Activated gamma-delta T cell treated with anti-CD3 and anti-CD28 coated beads, Interleukin-2, amount 50 U/mL, for 16 hours (primary cell): ENCODE results near the gene CELSR3.

Experiments
- DNase-seq: peaks from one replicate; pipeline ENCODE4 v3.0.0-alpha.2; 2020; ENCODE audit warnings: low read depth

Gene CELSR3

GRCh38 chr3:48662753-48663488 lies at the start of gene CELSR3:
CELSR3 (minus strand) TSS chr3:48662886; CDS start chr3:48662634, 252 bp downstream.
- DNase-seq, result no peak

GRCh38 chr3:48711727-48712126 lies 49.0 kb upstream of the CELSR3 start:
- DNase-seq, result no peak

DNA sequence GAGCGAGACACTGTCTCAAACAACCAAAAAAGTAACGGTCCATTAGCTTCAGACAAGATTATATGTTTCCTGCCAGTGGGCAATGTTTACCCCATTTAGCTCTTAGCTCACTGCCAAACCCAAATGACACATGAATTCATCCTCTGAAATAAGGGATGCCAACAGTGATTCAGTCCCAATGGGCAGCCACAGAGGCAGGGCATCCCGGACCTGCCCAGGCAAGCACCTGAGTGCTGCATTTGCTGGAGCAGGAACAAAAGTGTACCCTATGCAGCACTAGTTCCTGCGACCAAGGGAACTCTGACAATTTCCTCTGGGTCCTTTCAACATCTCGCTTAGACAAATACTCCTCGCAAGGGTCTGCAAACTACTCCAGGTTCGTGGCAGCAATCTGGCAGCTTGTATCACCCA lies 46.4 kb upstream of the CELSR3 start:
- DNase-seq, result no peak

DNA sequence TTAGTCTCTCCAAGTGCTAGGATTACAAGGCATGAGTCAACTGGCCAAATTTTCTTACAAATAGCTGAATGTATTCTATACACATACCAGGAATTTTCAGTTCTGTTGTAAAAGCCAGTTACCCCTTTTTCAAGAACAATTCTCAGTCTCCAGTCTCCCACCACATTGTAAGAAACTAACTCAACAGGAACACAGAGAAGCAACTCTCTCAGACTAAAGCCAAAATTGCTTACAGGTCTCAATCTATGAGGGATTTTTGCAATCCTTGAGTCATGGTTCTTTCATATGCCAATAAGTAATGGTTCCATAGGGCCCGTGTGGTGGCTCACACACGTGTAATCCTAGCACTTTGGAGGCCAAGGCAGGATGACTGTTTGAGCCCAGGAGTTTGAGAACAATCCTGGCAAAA lies 45.8 kb upstream of the CELSR3 start:
- DNase-seq, result no peak

GRCh38 chr3:48707157-48707556 lies 44.5 kb upstream of the CELSR3 start:
- DNase-seq, result no peak

- no peak for DNase-seq
These were observed 39.7 kb upstream of the CELSR3 start for GRCh38 chr3:48702320-48702920.

GRCh38 chr3:48700731-48701405 lies 38.2 kb upstream of the CELSR3 start:
- no peak for DNase-seq

- no peak for DNase-seq
These were observed 36.2 kb upstream of the CELSR3 start for GRCh38 chr3:48698891-48699290.

GRCh38 chr3:48697952-48698351 lies 35.3 kb upstream of the CELSR3 start:
- no peak for DNase-seq

DNA sequence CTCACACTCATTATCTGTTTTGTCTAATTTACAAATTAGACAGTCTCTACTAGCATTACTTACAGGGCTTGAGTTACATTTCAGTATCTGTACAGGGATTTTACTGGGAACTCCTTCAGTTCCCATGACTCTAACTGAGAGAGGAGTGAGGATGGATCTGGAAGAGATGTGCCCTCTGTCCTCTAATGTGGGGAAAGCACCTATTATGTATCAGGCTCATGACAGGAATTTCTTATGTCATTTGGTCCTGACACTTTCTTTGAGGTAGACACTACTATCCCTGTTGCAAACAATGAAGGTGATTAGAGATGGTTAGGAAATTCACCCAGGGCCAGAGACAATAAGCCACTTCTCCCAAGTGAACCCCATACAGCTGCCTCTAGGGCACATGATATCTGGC lies 33.9 kb upstream of the CELSR3 start:
- DNase-seq, result no peak

GRCh38 chr3:48696156-48696555 lies 33.5 kb upstream of the CELSR3 start:
- no peak for DNase-seq

- DNase-seq, result no peak
These were observed 32.7 kb upstream of the CELSR3 start for GRCh38 chr3:48695393-48695753.

DNA sequence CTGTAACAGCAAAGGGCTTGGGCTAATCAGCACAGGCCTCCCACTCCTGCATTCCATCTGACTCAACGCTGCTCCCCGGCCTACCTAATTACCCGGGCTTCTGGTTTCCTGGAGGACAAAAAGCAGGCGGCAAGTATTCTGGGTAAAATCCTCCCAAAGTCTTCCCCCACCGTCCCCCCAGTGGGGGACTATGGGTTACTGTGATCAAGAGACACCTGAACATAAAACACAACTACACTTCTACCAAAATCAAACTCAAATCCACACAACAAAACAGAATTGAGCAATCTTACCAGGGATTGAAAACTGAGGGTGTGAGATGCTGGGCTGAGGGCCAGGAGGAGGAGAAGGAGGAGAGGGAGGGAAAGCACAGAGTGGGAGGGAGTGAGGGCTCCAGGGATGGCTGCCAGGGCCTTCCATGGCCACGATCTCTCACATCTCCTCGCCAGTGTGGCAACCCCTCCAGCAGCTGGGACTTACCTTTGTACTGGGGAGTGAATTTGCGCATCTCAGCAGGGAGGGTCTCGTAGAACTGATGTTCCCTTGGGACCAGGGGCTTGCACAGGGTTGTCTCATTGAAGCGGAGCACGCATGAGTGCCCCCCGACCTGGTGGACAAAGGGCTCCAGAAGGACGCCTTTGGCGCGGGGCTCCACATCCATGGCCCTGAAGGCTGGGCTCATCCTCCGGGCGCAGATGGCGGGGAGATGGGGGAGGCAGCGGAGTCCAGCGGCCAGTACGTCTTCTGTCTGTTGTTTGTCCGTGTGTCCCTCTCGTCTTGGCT lies 32.1 kb upstream of the CELSR3 start:
- no peak for DNase-seq

- DNase-seq, result no peak
These were observed 31.1 kb upstream of the CELSR3 start for GRCh38 chr3:48693826-48694225.

- DNase-seq, result no peak
These were observed 29.9 kb upstream of the CELSR3 start for GRCh38 chr3:48692551-48692950.

DNA sequence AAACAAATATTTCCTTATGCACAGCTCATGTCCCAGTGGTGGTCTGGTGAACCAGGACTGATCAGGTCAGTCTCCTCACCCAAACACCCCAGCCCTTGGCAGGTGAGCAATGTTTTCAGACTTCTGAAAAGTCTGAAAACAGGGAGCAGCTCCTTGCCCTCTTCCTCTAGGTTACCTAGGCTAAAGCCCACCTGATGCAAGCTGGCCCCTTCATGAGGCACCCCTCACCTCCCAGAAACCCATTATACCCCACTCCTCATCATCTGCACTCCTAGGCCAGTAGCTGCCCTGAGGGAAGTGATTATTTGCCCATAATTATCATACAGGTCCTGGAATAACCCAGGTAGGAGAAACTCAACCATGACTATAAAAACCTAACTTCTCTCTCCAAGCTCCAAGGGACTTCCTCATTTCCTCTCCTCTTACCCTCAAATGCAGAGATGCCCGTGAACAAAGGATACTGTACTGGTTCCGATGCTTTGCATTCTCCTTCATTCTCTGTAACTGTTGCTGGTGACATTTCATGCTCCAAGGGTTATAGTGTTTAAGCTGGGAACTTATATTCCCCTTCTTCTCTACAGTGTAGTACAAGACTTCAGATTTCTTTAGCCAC lies 28.3 kb upstream of the CELSR3 start:
- no peak for DNase-seq

DNA sequence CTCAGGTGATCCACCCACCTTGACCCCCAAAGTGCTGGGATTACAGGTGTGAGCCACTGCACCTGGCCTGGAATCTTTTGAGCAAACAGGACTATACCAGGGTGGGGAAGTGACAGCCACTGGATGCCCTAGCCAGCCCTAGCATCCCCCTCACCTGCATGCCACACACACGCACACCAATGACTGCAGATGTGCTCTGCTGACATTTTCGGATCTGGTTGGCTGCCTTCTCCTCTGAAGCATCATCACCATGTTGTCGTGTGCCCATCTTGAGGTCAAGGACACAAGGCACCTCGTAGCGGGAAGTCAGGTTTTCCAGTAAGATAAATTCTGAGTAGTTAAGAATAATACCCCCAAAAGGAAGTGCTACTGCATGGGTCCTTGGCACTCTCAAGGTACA lies 26.7 kb upstream of the CELSR3 start:
- DNase-seq, result no peak

DNA sequence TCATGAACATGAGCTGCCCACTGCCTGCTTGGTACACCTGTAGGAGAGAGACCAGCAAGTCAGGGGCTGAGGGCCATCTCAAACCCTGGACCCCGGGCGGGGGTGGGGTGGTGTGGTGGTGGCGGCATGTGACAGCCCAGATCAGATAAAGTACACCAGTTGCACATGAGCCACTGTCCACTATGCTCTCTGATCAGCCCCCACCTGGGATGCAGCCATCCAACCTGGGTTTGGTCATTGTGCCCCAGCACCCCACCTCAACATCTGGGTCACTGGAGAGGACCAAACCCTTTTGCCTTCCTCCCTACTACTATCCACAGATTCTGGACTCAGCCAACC lies 26.0 kb upstream of the CELSR3 start:
- DNase-seq, result no peak

- no peak for DNase-seq
These were observed 25.5 kb upstream of the CELSR3 start for GRCh38 chr3:48688032-48688736.

- no peak for DNase-seq
These were observed 24.6 kb upstream of the CELSR3 start for GRCh38 chr3:48687220-48687678.

DNA sequence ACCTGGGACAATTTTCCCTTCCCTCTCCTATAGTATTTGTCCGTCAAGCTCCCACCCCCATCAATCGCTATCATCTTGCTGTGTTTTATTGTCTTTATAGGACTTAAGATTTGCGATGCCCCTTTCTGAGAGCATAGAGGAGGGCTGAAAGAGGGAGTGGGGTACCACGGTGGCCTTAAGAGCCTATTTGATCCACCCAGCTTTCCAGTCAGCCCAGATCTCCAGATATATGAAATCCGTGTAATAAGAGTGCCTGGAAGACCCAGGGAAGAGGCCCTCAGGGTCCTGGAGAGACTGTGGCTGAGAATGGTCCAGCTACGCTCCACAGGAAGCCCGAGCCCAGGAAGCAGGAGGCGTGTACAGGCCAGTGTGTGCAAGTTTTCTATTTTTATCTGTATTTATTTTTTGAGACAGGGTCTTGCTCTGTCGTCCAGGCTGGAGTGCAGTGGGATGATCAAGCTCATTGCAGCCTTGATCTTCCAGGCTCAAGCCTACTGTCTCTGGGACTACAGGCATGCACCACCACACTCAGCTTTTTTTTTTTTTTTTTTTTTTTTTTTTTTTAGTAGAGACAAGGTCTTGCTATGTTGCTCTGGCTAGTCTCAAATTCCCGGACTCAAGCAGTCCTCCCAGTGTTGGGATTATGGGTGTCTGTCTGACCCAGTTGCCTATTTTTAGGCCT lies 24.0 kb upstream of the CELSR3 start:
- no peak for DNase-seq
